Liver (tissue), 9 donors: ENCODE data around the gene THADA. TPM values are rescaled to one million over a fixed set of nuclear protein-coding genes. Genes with fewer than 3 reads are reported as not detected.

Experiments used
- DNase-seq: peaks from one replicate; pipeline ENCODE4 v3.0.0-alpha.2; 2017; ENCODE audit warnings: low spot score
- H3K27ac ChIP-seq, 2 donors: one replicate each; pipeline ENCODE4 v1.7.0; 2013; ENCODE audit warnings: inconsistent platforms in 2 of 2, low read length in 2 of 2, control low read depth in 1 of 2, low read depth in 1 of 2, mild to moderate bottlenecking in 1 of 2
- H3K27me3 ChIP-seq, 4 donors: one replicate each; pipeline versions ENCODE4 v1.6.1 to v1.7.0; 2013; ENCODE audit warnings: low read length in 3 of 4, inconsistent platforms in 1 of 4, mild to moderate bottlenecking in 1 of 4, moderate library complexity in 1 of 4; ENCODE audit not compliant: control insufficient read depth in 4 of 4, insufficient read depth in 4 of 4
- H3K36me3 ChIP-seq, 4 donors: one replicate each; pipeline versions ENCODE4 v1.6.1 to v1.7.0; 2013; ENCODE audit warnings: low read length in 3 of 4, mild to moderate bottlenecking in 3 of 4, low read depth in 1 of 4, moderate library complexity in 1 of 4; ENCODE audit not compliant: control insufficient read depth in 4 of 4, insufficient read depth in 3 of 4
- H3K4me1 ChIP-seq, 4 donors: one replicate each; pipeline versions ENCODE4 v1.6.1 to v1.7.0; 2013; ENCODE audit warnings: low read length in 3 of 4, mild to moderate bottlenecking in 3 of 4, moderate library complexity in 1 of 4; ENCODE audit not compliant: control insufficient read depth in 4 of 4, insufficient read depth in 4 of 4
- H3K4me3 ChIP-seq, 3 donors: one replicate each; pipeline versions ENCODE4 v1.6.1 to v1.7.0; 2013; ENCODE audit warnings: low read length in 3 of 3, control low read depth in 1 of 3, low read depth in 1 of 3, mild to moderate bottlenecking in 1 of 3
- H3K9ac ChIP-seq, 2 donors: one replicate each; pipeline ENCODE4 v1.7.0; 2013; ENCODE audit warnings: low read length in 2 of 2, mild to moderate bottlenecking in 2 of 2, moderate library complexity in 2 of 2, control low read depth in 1 of 2, low read depth in 1 of 2
- H3K9me3 ChIP-seq, 4 donors: one replicate each; pipeline versions ENCODE4 v1.6.1 to v1.7.0; 2013; ENCODE audit warnings: low read length in 3 of 4; ENCODE audit not compliant: control insufficient read depth in 4 of 4
- ATF3 ChIP-seq: IDR thresholded peaks from 2 replicates; pipeline ENCODE4 v1.6.1; 2016; ENCODE audit warnings: antibody characterized with exemption
- CTCF ChIP-seq: fragments of 150-350 bp; IDR thresholded peaks from 2 replicates; pipeline ENCODE4 v1.5.1; 2017; ENCODE audit warnings: improper control_type of control experiment, low read depth, low read length; ENCODE audit not compliant: missing input control
- EGR1 ChIP-seq, 2 donors: IDR thresholded peaks; 2 replicates each; pipeline ENCODE4 v1.6.1; 2016 to 2018; ENCODE audit warnings: antibody characterized with exemption in 2 of 2, low read depth in 2 of 2
- FOXA1 ChIP-seq: IDR thresholded peaks from 2 replicates; pipeline ENCODE4 v1.6.1; 2016; ENCODE audit warnings: antibody characterized with exemption
- FOXA2 ChIP-seq: IDR thresholded peaks from 2 replicates; pipeline ENCODE4 v1.6.1; 2016; ENCODE audit warnings: antibody characterized with exemption
- GABPA ChIP-seq, 2 donors: IDR thresholded peaks in 1 of 2; conservative IDR thresholded peaks in 1 of 2; 2 replicates each; pipeline ENCODE4 v1.6.1; 2016; ENCODE audit warnings: antibody characterized with exemption in 2 of 2, mild to moderate bottlenecking in 1 of 2, moderate library complexity in 1 of 2
- HNF4A ChIP-seq, 2 donors: conservative IDR thresholded peaks; 2 replicates each; pipeline ENCODE4 v1.6.1; 2016; ENCODE audit warnings: antibody characterized with exemption in 2 of 2, mild to moderate bottlenecking in 2 of 2
- HNF4G ChIP-seq: IDR thresholded peaks from 2 replicates; pipeline ENCODE4 v1.6.1; 2016; ENCODE audit warnings: antibody characterized with exemption
- JUND ChIP-seq, 2 donors: IDR thresholded peaks; 2 replicates each; pipeline ENCODE4 v1.6.1; 2016; ENCODE audit warnings: antibody characterized with exemption in 2 of 2
- MAX ChIP-seq: IDR thresholded peaks from 2 replicates; pipeline ENCODE4 v1.6.1; 2016; ENCODE audit warnings: antibody characterized with exemption
- NR2F2 ChIP-seq: IDR thresholded peaks from 2 replicates; pipeline ENCODE4 v1.6.1; 2016; ENCODE audit warnings: antibody characterized with exemption
- RAD21 ChIP-seq, 2 donors: IDR thresholded peaks; 2 replicates each; pipeline ENCODE4 v1.6.1; 2016; ENCODE audit warnings: antibody characterized with exemption in 2 of 2, mild to moderate bottlenecking in 2 of 2
- REST ChIP-seq: IDR thresholded peaks from 2 replicates; pipeline ENCODE4 v1.6.1; 2016; ENCODE audit warnings: antibody characterized with exemption, mild to moderate bottlenecking
- SP1 ChIP-seq: IDR thresholded peaks from 2 replicates; pipeline ENCODE4 v1.6.1; 2018; ENCODE audit warnings: antibody characterized with exemption, mild to moderate bottlenecking
- TAF1 ChIP-seq: conservative IDR thresholded peaks from 2 replicates; pipeline ENCODE4 v1.6.1; 2016; ENCODE audit warnings: antibody characterized with exemption, mild to moderate bottlenecking
- YY1 ChIP-seq: IDR thresholded peaks from 2 replicates; pipeline ENCODE4 v1.6.1; 2016; ENCODE audit warnings: antibody characterized with exemption, mild to moderate bottlenecking
- ZBTB33 ChIP-seq: IDR thresholded peaks from 2 replicates; pipeline ENCODE4 v1.6.1; 2016; ENCODE audit warnings: antibody characterized with exemption
- WGBS: extraction: QIAGEN DNeasy Blood & Tissue Kit; methylation state at CpG from one replicate; pipeline ENCODE4 v1.1.7; 2013; 5-methylcytosine and 5-hydroxymethylcytosine counted together
- polyA plus RNA-seq, 2 donors: library from polyadenylated mRNA; stranded (reverse) in 1 of 2; unstranded in 1 of 2; fragments of 200-250 nt in 1 of 2; fragments of >200 nt in 1 of 2; fragmentation: Nextera tagmentation in 1 of 2; extraction: Ambion mirVana in 1 of 2; gene quantifications; one replicate each; pipeline versions ENCODE4 v1.2.1 to v1.2.3, GENCODE V29; 2013 to 2015
- total RNA-seq, 2 donors: library from RNA; depleted of rRNA; stranded (reverse); fragments of >200 nt; gene quantifications; one replicate each; pipeline ENCODE4 v1.2.3, GENCODE V29; 2014
- donor health status: healthy.
- donor health status: healthy.
- donor health status: healthy.
- donor health status: healthy.
- donor health status: healthy.

THADA gene
- total and polyA plus RNA-seq, 4 donors = 12.0 to 37.2 (median 22.3) TPM

GRCh38 chr2:43217228-43218154 is 378.3 kb downstream of the THADA start (continued):
- TF ChIP-seq ZBTB33 (no peak), NR2F2 (no peak)

- TF ChIP-seq YY1 = no peak
- TF ChIP-seq FOXA2 = no peak
- TF ChIP-seq HNF4A (conservative IDR thresholded peaks at IDR 0.05) = no peak
- TF ChIP-seq EGR1 (IDR thresholded peaks at IDR 0.05; ENCODE audit: low read depth in 2 of 2) = no peak
- TF ChIP-seq SP1 = no peak
- no peaks in the 10 kb centered on the region for H3K36me3 ChIP-seq
- no peak overlapping the region for H3K4me3 ChIP-seq
- peaks cover 11 to 38% (median 25%) of the 10 kb centered on the region in 4 donors for H3K4me1 ChIP-seq
- no peak for DNase-seq
- H3K27me3 ChIP-seq = no peaks in the 10 kb centered on the region
- no peak overlapping the region for H3K27ac ChIP-seq
- no peaks in the 10 kb centered on the region for H3K9me3 ChIP-seq
- 91% methylated on average over 8 of the region's 8 CpGs for WGBS
- H3K9ac ChIP-seq = no peak overlapping the region
Observed at GRCh38 chr2:43216629-43217028, 379.2 kb downstream of the THADA start.

GRCh38 chr2:43215673-43216255 is 380.1 kb downstream of the THADA start:
- no peak for TF ChIP-seq CTCF
- TF ChIP-seq TAF1 = no peak
- TF ChIP-seq REST = no peak
- TF ChIP-seq YY1 = no peak
- no peak for TF ChIP-seq SP1
- no peak for TF ChIP-seq JUND (IDR thresholded peaks at IDR 0.05)
- TF ChIP-seq EGR1 (IDR thresholded peaks at IDR 0.05; ENCODE audit: low read depth in 2 of 2) = no peak
- TF ChIP-seq ZBTB33 = no peak
- no peak for TF ChIP-seq NR2F2
- TF ChIP-seq HNF4G = no peak
- no peak for TF ChIP-seq FOXA2
- no peak for TF ChIP-seq ATF3
- TF ChIP-seq MAX = no peak
- TF ChIP-seq HNF4A (conservative IDR thresholded peaks at IDR 0.05) = no peak
- no peak for TF ChIP-seq GABPA (IDR thresholded peaks at IDR 0.05 in 1 of 2, conservative IDR thresholded peaks at IDR 0.05 in 1 of 2)
- TF ChIP-seq FOXA1 = no peak
- TF ChIP-seq RAD21 (IDR thresholded peaks at IDR 0.05) = no peak
- no peak for DNase-seq
- WGBS = 94% methylated on average over 6 of the region's 6 CpGs
- Histone ChIP-seq H3K27me3 (no peaks in the 10 kb centered on the region), H3K9ac (no peak overlapping the region), H3K27ac (no peak overlapping the region), H3K4me3 (no peak overlapping the region), H3K36me3 (no peaks in the 10 kb centered on the region), H3K4me1 (peaks cover 7 to 30% (median 18%) of the 10 kb centered on the region in 4 donors), H3K9me3 (no peaks in the 10 kb centered on the region)
